D721Med (cell line): ENCODE measurements around the gene CD58.

Experiments
- DNase-seq: peaks from one replicate; pipeline ENCODE4 v3.0.0; 2011; ENCODE audit warnings: low spot score; ENCODE audit not compliant: insufficient read length
- FAIRE-seq: peaks from 2 replicates; lab custom pipeline; 2011; peaks lifted over from hg19 to GRCh38; lab: Jason Lieb, UNC
- CTCF ChIP-seq: IDR thresholded peaks from 2 replicates; pipeline ENCODE4 v1.5.1; 2012; ENCODE audit warnings: mild to moderate bottlenecking, control low read depth; ENCODE audit not compliant: insufficient read depth; ENCODE audit errors: missing control alignments

Gene CD58

GRCh38 chr1:116477429-116477828 is 93.4 kb downstream of the CD58 start:
- no peak for TF ChIP-seq CTCF
- no peak for FAIRE-seq
- no peak for DNase-seq

- TF ChIP-seq CTCF: no peak
- FAIRE-seq (no peak), DNase-seq (no peak)
These were observed 94.5 kb downstream of the CD58 start for GRCh38 chr1:116476321-116476720.

- DNase-seq: no peak
- FAIRE-seq: no peak
- TF ChIP-seq CTCF: no peak
These were observed 95.0 kb downstream of the CD58 start for GRCh38 chr1:116475850-116476218.

GRCh38 chr1:116474921-116475849 is 95.6 kb downstream of the CD58 start:
- FAIRE-seq: no peak
- TF ChIP-seq CTCF: no peak
- no peak for DNase-seq

GRCh38 chr1:116472431-116472961 is 98.3 kb downstream of the CD58 start:
- no peak for FAIRE-seq
- no peak for DNase-seq
- no peak for TF ChIP-seq CTCF

GRCh38 chr1:116471241-116471640 is 99.6 kb downstream of the CD58 start:
- DNase-seq (no peak), FAIRE-seq (no peak)
- no peak for TF ChIP-seq CTCF

- FAIRE-seq (no peak), DNase-seq (no peak)
- no peak for TF ChIP-seq CTCF
These were observed 100.2 kb downstream of the CD58 start for GRCh38 chr1:116470671-116471070.
